Measurements from ENCODE around the gene DNAJC15.

Gene DNAJC15

GRCh38 chr13:43159026-43159461, 135.7 kb downstream of the DNAJC15 start:
- Histone ChIP-seq H3K4me3 (no peak overlapping the region), H3K9ac (no peak overlapping the region), H3K36me3 (no peaks in the 10 kb centered on the region), H3K4me1 (no peaks in the 10 kb centered on the region), H3K27ac (no peak overlapping the region), H3K9me3 (peaks cover 5% of the 10 kb centered on the region; the same call in 1 of the 2 replicates), H3K4me2 (no peak overlapping the region), H4K20me1 (no peaks in the 10 kb centered on the region), H3K27me3 (no peaks in the 10 kb centered on the region)
- no peak for TF ChIP-seq Cebpa-rat (IDR thresholded peaks at IDR 0.05)
